UCSD-AML1 (cell line): Measurements from ENCODE around the gene ENO3.

Source experiments
- DNase-seq: peaks from one replicate; lab custom pipeline; 2025; ENCODE audit not compliant: unreplicated experiment; lab: John Stamatoyannopoulos, UW

Gene ENO3

DNA sequence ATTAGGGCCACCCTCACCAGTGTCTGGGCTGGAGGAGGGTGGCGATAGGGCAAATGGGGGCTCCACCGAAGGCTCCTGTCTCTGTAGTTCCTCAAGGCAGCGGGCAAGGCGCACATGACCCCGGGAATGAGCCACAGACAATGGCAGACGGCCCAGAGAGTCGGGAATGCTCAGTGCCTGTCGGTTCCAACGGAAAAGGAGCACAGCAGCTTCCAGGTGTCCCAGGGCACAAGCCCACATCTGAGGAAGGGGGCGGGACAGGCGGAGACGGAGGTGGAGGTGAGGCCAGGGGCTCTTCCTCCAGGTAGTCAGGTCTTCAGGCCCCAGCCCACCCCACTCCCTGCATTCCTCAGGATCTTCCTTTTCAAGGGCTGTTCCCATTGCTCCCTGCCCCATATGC lies 21.8 kb downstream of the ENO3 start:
- DNase-seq: no peak

GRCh38 chr17:4973256-4974114 lies 22.6 kb downstream of the ENO3 start:
- DNase-seq: no peak

GRCh38 chr17:4974115-4974670 lies 23.3 kb downstream of the ENO3 start:
- no peak for DNase-seq

GRCh38 chr17:4978726-4979125 lies 27.8 kb downstream of the ENO3 start:
- peak; percentile 41 for DNase-seq

- DNase-seq: no peak
These were observed 29.8 kb downstream of the ENO3 start for GRCh38 chr17:4980644-4981216.

DNA sequence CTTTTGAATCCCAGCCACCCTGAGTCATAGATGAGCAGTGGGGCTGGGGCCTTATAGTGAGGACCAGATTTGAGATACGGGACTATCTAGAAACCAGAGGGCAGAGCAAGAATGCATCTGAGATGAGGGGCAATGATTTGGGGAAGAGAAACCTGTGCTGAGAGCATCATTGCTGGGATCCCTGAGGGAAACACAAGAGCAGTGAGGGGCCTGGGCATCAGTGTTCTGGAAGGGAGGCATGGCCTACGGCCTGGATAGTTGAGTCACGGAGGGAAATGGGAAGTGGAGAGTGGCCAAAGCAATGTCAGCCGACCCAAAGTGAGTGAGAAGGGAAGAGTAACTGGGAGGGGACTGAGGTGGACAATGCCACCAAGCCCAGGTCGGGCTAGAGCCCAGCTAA lies 31.4 kb downstream of the ENO3 start:
- DNase-seq: no peak

- DNase-seq: peak; percentile 54
These were observed 35.5 kb downstream of the ENO3 start for GRCh38 chr17:4986403-4986802.

DNA sequence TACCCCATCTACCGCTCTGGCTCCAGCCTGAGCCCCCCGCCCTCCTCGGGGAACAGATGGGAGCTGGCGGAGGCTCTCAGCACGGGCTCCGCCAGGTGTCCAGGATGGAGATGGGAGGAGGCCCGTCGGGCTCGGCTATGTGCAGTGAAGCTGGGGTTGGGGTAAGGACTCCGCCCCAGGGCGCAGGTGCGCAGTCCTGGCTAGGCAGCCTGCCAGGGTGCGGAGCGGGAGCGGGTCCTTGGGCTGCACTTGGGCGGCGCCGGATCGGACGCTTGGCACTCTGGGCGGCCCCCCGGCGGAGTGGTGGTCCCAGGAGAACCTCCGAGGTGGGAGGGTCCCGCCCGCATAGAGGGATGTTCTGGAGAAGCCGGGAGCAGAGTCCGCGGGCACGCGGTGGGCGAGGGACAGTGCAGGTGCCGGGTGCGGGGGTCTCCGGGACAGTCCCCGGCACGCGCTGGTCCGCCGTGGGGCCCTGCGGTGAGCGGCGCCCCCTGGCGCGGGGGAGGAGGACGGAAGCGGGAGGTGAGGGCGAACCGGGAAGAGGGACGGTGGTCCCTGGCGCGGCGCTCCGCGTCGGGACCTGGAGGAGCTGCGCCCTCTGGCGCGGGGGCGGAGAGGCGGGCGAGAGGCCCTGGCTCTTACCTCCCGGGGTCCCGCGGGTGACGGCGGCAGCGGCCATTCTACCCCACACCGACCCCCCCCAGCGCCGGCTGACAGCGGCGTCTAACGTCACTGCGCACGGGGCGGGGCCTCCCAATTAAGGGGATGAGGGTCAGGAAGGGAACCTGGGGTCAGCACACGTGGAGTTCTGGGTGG lies 36.2 kb downstream of the ENO3 start, which contains the start of gene CAMTA2:
TSS of gene CAMTA2 (minus strand) at position 725 of the 816 bp plus-strand sequence. CDS start 1,453 bp downstream, outside the sequence.
- peak; percentile 96 for DNase-seq

DNA sequence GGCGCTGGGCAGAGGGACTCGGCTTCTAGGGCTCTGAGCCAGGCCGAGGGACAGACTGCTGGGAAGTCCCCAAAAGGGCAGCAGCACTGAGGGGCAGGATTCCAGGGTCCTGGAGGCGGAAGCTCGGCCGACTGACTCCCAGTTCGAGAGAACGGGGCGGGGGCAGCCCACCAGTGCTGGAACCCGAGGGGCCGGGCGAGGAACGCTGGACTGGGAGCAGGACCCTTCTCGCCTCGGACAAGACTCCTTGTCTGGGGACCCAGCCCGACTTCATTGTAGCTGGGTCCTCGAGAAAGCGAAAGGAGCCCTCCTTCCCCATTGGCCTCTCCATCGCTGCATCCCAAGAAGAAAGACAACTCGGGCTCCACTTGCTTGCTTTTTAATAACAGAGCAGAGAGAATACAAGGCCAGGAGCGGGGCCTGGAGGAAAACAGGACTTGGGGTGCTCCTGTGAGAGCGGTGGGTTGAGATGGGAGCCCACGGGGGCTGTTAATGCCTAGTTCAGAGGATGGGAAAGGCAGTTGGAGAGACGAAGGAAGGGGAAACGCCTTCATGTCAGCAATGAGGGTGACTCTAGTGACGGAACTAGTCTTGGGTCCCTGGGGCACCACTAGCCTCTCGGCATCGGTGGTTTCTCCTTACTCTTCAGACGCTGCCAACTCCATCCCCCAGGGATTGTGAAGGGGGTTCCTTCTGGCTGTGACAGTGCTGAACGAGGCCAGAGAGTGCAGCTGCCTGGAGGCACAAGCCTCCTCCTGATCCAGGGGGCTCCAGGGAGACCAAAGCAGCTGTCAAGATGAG lies 37.0 kb downstream of the ENO3 start:
- peak; percentile 49 for DNase-seq

- no peak for DNase-seq
These were observed 43.2 kb downstream of the ENO3 start for GRCh38 chr17:4994081-4994595.

GRCh38 chr17:4997302-4998026 lies 46.5 kb downstream of the ENO3 start, which contains the start of the genes INCA1 and KIF1C:
INCA1 (minus strand) TSS chr17:4997522; CDS start chr17:4994437, 3,085 bp downstream.
KIF1C (plus strand) TSS chr17:4997950; CDS start chr17:5000247, 2,297 bp downstream.
- peak; percentile 90 for DNase-seq

GRCh38 chr17:4998027-4998731 lies 47.3 kb downstream of the ENO3 start:
- no peak for DNase-seq

DNA sequence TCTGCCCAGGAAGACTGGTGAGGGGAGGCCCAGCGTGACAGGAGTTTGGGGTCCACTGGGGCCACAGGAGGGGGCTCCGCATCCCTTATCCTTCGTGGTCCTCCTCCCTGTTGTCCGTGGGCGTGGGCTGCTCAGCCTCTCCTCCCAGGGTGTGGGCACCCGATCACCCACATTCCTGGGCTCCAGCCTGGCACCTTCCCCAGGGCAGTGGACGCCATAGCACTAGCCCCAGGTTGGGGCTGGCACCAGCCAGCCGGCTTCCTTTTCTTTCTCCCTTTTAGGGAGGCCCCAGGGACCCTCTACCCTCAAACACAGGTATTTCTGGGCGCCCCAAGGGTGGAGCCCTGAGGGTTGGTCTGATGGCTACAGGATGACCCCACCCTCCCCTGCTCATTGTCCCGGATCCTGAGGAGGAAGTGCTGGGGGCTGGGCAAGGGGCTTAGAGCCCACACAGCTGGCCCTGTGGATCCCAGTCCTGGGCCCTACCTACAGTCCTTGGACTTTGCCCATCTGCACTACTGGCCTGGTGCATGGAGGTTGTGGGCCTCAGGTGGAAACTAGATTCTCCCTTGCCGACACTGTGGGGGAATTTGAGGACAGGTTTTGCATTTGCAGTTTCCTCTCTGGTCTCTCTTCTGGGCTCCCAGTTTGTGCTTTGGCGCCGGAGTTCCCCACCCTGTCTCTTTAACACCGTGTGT lies 48.0 kb downstream of the ENO3 start:
- DNase-seq: no peak

DNA sequence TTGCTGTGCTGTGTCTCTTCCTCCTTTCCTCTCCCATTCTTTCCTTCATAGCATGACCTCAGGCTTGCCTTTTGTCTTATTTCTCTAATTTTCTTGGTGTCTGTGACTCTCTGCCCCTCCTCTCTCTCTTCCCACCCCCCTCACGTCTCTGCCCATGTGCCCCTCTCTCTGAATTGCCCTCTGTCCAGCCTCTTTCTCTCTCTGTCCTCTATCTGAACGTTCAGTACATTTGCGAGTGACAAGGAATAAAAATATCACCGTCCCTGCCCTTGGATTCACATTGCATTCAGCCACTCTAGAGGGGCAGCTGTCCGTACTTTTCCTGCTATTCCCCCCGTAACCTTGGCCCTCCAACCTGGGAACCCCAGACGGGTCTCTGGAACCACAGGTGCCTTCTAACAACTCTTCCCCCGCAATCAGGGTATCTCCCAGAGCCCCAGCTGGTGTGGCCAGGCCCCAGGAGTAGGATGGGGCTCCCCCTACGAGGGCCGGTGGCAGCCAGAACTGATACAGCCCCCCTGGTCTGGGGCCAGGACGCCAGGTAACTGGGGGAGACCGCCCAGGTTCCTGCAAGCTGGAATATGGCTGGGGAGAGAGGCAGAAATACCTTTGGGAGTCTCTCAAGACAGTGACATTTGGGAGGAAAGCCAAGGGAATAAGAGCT lies 48.6 kb downstream of the ENO3 start:
- DNase-seq: no peak

- no peak for DNase-seq
These were observed 49.3 kb downstream of the ENO3 start for GRCh38 chr17:5000237-5000639.

- no peak for DNase-seq
These were observed 51.3 kb downstream of the ENO3 start for GRCh38 chr17:5002121-5002788.

GRCh38 chr17:5003214-5003867 lies 52.4 kb downstream of the ENO3 start:
- no peak for DNase-seq
